IPS-15b (cell line): ENCODE data around the gene TRIM8.

Experiments
- H3K27me3 ChIP-seq: one replicate; pipeline ENCODE4 v1.6.1; 2013; ENCODE audit warnings: low read length; ENCODE audit not compliant: control insufficient read depth, insufficient read depth
- H3K36me3 ChIP-seq: one replicate; pipeline ENCODE4 v1.6.1; 2013; ENCODE audit warnings: low read length; ENCODE audit not compliant: control insufficient read depth, insufficient read depth
- H3K4me1 ChIP-seq: one replicate; pipeline ENCODE4 v1.6.1; 2013; ENCODE audit warnings: mild to moderate bottlenecking, low read length; ENCODE audit not compliant: control insufficient read depth, insufficient read depth
- H3K4me3 ChIP-seq: one replicate; pipeline ENCODE4 v1.5.1; 2013; ENCODE audit warnings: low read depth, low read length
- H3K9ac ChIP-seq: one replicate; pipeline ENCODE4 v1.6.1; 2013; ENCODE audit warnings: low read depth, mild to moderate bottlenecking, low read length
- H3K9me3 ChIP-seq: one replicate; pipeline ENCODE4 v1.6.1; 2013; ENCODE audit warnings: mild to moderate bottlenecking, low read length; ENCODE audit not compliant: control insufficient read depth, insufficient read depth

Gene TRIM8

DNA sequence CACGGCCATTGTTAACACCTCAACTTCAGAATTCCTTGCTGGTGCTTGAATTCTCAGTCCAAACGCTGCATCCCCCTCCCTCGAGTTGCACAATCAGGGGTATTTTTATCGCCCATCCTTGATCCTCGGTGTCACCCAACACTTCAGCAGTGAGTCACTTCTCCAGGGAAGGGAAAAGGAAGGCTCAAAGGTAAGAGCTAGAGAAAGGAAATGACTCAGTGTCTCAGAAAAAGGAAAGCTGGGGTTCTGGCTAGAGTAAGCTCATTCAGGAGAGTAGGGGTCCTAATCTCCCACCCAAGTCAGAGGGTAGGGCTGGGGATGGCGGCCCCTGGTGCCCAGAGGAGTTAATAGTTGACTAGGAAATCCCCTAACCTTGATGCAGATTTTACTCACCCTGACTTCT is 39.8 kb upstream of the TRIM8 start:
- Histone ChIP-seq H3K9me3 (no peaks in the 10 kb centered on the region), H3K27me3 (no peaks in the 10 kb centered on the region), H3K4me1 (no peaks in the 10 kb centered on the region), H3K9ac (no peak overlapping the region), H3K4me3 (no peak overlapping the region), H3K36me3 (no peaks in the 10 kb centered on the region)

DNA sequence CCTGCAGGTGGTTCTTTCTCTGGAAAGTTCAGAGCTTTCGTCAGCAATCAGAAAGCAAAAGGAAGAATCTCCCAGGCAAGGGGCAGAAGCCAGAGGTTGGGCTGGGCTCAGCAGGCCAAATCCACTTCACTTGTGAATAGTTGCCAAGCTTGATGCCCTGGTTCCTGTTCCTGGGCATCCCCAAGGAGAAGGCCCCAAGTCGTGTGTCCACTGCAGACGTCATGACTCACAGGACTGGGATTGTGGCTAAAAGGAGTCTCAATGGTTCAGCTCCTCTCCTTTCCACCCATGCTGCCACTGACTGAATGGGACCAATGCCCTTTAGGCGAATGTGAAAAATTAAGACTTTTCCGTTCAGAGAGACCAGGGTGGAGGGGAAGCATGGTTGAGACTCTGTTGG is 38.6 kb upstream of the TRIM8 start:
- no peak overlapping the region for H3K4me3 ChIP-seq
- H3K36me3 ChIP-seq: no peaks in the 10 kb centered on the region
- H3K9ac ChIP-seq: no peak overlapping the region
- H3K9me3 ChIP-seq: no peaks in the 10 kb centered on the region
- H3K4me1 ChIP-seq: no peaks in the 10 kb centered on the region
- H3K27me3 ChIP-seq: no peaks in the 10 kb centered on the region

DNA sequence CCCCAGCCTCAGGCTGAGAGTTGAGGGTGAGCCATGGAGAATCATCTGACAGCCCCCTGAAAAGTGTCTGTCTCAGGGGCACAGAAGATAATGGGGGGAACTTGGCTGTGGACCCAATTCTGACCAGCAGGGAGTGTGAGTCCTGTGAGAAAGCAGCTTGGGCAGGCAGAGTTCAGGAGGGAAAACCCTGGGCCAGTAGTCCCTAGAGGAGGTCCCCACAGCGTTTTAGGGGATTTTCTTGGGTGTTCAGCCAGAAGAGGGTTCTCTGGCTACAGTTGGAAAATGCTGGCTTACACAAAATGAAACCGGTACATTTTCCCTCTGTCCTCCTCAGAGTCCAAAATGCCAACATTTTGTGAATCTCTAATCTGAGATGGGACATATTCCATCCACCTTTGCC is 35.8 kb upstream of the TRIM8 start:
- no peak overlapping the region for H3K4me3 ChIP-seq
- no peaks in the 10 kb centered on the region for H3K9me3 ChIP-seq
- no peak overlapping the region for H3K9ac ChIP-seq
- H3K36me3 ChIP-seq: no peaks in the 10 kb centered on the region
- H3K27me3 ChIP-seq: no peaks in the 10 kb centered on the region
- H3K4me1 ChIP-seq: no peaks in the 10 kb centered on the region

DNA sequence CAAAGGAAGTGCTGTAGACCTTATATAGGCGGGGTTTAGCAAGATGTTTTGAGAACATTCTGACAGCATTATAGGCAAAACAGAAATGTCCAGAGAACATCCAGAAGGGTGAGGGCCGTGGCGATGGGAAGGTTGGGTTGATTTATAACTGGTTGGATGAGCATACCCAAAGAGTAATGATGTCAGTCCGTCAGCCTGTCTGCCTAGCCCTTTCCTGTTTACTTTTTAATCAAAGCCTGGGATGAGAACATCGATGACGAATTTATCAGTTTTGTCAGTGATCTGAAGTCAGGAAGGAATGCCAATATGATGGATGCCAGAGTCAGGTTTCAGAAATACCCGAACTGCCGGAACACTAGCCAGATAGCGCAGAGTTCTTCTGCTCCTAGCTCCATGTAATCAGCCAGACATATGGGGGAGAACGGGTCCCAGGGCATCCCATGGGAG is 33.8 kb upstream of the TRIM8 start:
- Histone ChIP-seq H3K27me3 (no peaks in the 10 kb centered on the region), H3K4me1 (peaks cover 3% of the 10 kb centered on the region), H3K9me3 (no peaks in the 10 kb centered on the region), H3K9ac (no peak overlapping the region), H3K4me3 (no peak overlapping the region), H3K36me3 (no peaks in the 10 kb centered on the region)

DNA sequence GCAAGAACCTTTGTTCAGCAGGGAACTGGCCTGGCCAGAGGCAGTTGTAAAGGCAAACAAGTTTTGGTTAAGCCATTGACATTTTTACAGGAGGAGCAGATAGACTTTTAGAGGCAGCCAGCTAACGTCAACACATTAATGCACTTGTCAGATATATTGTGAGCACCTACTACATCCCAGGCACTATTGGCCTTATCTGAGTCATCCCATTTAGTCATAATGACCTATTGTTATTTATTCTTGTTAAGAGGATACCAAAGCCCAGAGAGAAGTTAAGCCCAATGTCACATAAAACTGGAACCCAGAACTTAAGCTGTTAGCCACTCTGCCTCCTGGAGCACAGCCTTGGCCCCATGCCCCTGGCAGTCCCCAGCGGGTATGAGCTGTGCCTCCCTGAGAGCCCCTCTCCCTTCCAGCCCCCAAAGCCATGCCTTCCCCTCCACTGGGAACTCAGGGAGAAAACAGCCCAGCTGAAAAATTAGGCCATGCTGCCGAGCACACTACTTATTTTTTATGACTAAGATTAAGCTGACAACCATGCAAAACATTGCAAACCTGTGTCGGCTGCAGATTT is 32.7 kb upstream of the TRIM8 start:
- no peaks in the 10 kb centered on the region for H3K36me3 ChIP-seq
- H3K9me3 ChIP-seq: no peaks in the 10 kb centered on the region
- no peak overlapping the region for H3K9ac ChIP-seq
- H3K4me3 ChIP-seq: no peak overlapping the region
- no peaks in the 10 kb centered on the region for H3K27me3 ChIP-seq
- H3K4me1 ChIP-seq: peaks cover 3% of the 10 kb centered on the region

DNA sequence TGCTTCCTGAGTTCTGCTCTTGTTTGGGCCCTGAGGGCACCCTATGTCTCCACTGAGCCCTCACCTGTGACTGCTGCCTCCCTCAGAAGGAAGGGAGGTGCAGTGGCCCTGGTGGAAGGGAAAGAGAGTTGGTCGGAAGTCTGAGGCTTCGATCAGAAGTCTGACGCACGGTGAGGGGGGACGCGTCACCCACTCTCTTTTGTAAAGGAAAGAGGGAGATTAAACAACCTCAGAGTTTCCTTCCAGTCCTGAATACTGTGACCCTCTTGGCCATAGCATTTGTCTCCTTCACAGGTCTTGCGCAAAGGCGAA is 31.4 kb upstream of the TRIM8 start:
- H3K36me3 ChIP-seq: no peaks in the 10 kb centered on the region
- peaks cover 3% of the 10 kb centered on the region for H3K4me1 ChIP-seq
- H3K4me3 ChIP-seq: no peak overlapping the region
- H3K9me3 ChIP-seq: no peaks in the 10 kb centered on the region
- H3K27me3 ChIP-seq: no peaks in the 10 kb centered on the region
- no peak overlapping the region for H3K9ac ChIP-seq

DNA sequence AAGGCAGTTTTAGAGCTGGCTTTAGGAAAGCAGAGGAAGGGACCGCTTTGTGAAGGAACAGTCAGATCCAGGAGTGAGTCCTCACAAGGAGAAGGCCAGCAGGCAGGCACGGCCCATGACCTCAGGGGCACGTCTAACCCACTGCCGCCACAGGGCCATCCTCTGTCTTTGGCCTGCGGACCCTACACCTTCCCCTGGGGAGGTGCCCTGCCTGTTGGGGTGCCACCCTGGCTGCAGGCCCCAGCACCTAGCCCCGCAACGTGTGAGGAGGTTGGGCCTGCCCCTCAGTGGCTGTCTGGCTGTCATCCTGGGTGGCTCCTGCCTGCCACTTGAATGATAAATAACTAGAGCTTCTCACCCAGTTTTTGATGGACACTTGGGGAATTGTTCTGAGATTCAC is 31.0 kb upstream of the TRIM8 start:
- peaks cover 5% of the 10 kb centered on the region for H3K4me1 ChIP-seq
- H3K27me3 ChIP-seq: no peaks in the 10 kb centered on the region
- H3K9me3 ChIP-seq: no peaks in the 10 kb centered on the region
- H3K4me3 ChIP-seq: no peak overlapping the region
- H3K9ac ChIP-seq: no peak overlapping the region
- H3K36me3 ChIP-seq: no peaks in the 10 kb centered on the region

DNA sequence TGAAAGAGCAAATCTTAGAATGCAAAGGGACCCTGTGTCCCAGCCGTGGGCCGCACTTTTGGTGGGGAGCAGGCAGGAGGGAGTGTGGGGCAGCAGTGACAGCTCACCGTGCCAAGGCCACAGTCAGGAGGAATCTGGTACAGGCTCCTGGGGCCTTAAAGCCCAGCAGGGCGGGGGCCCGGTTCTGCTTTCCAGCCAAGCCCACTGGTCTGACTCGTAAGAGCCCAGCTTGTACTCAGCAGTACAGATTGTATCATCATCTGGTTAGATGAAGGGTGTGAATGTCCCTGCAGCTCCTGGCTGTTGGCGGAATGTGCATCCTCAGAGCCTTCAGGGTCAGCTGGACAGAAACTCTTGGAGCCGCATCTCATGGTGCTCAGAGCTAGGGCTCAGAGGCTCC is 30.5 kb upstream of the TRIM8 start:
- H3K36me3 ChIP-seq: no peaks in the 10 kb centered on the region
- H3K9me3 ChIP-seq: no peaks in the 10 kb centered on the region
- H3K27me3 ChIP-seq: no peaks in the 10 kb centered on the region
- no peak overlapping the region for H3K4me3 ChIP-seq
- H3K9ac ChIP-seq: no peak overlapping the region
- H3K4me1 ChIP-seq: peaks cover 7% of the 10 kb centered on the region

DNA sequence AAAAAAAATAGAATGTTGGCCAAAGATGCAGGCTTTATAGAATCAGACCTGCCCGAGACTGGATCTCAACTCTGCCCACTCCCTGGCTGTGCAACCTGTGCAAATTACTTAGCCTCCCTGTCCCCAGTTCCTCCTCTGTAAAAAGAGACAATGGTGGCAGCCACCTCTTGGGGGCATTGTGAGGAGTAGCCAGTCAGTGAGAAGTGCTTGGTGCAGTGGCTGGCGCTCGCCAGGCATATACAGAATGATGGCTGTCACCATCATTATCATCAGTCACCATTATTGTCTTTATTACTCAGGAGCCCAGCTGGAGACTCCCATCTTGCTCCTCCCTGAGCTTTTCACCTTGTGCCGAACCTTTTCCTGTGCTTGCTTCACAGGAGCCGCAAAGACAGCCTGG is 29.4 kb upstream of the TRIM8 start:
- Histone ChIP-seq H3K4me3 (no peak overlapping the region), H3K4me1 (peaks cover 9% of the 10 kb centered on the region), H3K9ac (no peak overlapping the region), H3K36me3 (no peaks in the 10 kb centered on the region), H3K27me3 (no peaks in the 10 kb centered on the region), H3K9me3 (no peaks in the 10 kb centered on the region)

DNA sequence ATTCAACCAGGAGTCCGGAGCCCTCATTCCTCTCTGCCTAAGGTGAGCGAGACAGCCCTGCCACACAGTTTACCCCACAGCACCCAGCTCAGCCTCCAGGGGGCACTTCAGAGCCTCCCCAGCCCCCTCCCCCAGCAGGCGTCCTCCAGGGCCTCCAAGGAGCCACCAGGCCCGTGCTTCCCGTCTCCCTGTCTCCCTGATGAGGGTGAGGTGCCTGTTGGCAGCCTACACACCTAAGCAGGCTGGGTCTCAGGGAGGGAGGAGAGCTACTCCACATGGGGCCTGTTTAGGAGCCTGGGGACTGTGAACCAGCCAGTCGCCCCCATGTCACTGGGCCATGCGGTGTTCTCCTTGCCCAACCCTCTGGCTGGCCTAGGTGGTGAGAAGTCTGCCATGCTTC is 28.9 kb upstream of the TRIM8 start:
- H3K4me1 ChIP-seq: peaks cover 9% of the 10 kb centered on the region
- no peak overlapping the region for H3K9ac ChIP-seq
- H3K36me3 ChIP-seq: no peaks in the 10 kb centered on the region

DNA sequence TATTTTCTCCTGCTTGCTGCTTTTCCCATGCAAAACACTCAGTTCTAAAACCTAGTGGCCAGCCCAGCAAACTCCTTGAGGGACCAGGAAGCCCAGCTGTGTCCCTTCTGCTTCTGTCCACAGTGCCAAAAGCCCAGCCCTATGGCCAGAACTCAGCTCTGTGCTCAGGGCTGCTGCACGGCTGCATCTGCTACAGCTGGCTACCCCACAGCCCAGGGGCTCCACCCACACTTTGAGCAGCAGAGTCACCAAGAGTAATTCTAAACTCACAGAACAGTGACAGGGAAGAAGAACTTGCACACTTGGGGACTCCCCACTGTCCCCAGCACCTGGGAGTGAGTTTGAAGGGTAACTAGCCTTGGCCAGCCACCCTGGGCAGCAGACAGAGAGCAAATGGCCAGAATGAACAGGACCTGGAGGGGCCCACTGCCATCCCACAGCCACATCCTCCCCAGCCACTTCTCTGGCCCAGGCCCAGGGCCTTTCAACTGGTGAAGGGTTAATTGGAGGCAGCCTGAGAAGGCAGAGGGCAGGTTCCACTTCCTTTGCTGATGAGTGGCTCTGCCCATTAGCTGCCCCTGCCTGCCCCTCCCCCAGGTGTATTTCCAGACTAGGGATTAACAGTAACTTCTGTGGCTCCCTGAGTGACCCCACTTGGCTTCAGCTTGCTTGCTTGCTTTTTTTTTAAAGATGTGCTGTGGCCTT is 28.1 kb upstream of the TRIM8 start:
- H3K36me3 ChIP-seq: no peaks in the 10 kb centered on the region
- no peaks in the 10 kb centered on the region for H3K9me3 ChIP-seq
- no peaks in the 10 kb centered on the region for H3K27me3 ChIP-seq
- no peak overlapping the region for H3K9ac ChIP-seq
- H3K4me1 ChIP-seq: peaks cover 9% of the 10 kb centered on the region
- H3K4me3 ChIP-seq: no peak overlapping the region

More for the DNA sequence above, 28.9 kb upstream of the TRIM8 start:
- Histone ChIP-seq H3K9me3 (no peaks in the 10 kb centered on the region), H3K4me3 (no peak overlapping the region), H3K27me3 (no peaks in the 10 kb centered on the region)

DNA sequence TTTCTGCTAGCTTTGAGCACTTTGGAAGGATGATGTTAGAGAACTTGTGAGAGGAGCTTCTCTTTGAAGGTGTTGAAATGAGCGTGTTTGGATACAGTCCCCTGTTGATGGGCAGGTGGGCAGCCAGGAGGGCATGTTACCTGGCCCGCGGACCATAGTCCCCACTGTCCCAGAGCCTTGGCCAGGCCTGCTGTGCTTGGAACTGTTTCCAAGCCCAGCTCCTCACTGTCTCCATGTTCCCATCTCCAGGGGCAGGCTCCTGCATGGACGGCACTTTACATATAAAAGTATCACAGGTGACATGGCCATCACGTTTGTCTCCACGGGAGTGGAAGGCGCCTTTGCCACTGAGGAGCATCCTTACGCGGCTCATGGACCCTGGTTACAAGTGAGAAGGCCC is 27.2 kb upstream of the TRIM8 start:
- Histone ChIP-seq H3K4me1 (peaks cover 9% of the 10 kb centered on the region), H3K9ac (no peak overlapping the region), H3K9me3 (no peaks in the 10 kb centered on the region), H3K27me3 (no peaks in the 10 kb centered on the region), H3K4me3 (no peak overlapping the region), H3K36me3 (no peaks in the 10 kb centered on the region)
